SKM-1 (cell line): ENCODE results near the gene ATF5.

Experiments
- DNase-seq: peaks from one replicate; lab custom pipeline; 2025; ENCODE audit not compliant: unreplicated experiment; lab: John Stamatoyannopoulos, UW

ATF5 gene

GRCh38 chr19:49972841-49973240 lies 43.8 kb downstream of the ATF5 start:
- DNase-seq, result no peak

GRCh38 chr19:49973987-49974386 lies 45.0 kb downstream of the ATF5 start:
- no peak for DNase-seq

DNA sequence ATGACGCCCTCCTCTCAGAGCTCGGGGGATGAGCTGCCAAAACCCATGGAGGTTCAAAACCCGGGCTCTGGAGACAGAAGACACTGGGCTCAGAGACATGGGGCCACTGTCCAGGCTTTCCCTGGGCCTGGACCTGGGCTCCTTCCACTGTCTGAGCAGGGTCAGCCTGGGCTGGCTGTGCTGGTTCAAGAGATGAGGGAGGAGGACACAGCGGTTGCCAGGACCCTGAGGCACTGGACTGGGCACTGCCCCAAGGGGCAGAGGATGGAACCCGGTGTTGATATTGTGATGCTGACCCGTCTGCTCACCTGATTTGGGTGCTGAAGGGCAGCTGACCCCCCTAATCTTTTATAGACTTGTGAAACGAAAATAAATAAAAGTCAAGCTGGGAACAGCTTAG lies 46.0 kb downstream of the ATF5 start:
- DNase-seq, result no peak

DNA sequence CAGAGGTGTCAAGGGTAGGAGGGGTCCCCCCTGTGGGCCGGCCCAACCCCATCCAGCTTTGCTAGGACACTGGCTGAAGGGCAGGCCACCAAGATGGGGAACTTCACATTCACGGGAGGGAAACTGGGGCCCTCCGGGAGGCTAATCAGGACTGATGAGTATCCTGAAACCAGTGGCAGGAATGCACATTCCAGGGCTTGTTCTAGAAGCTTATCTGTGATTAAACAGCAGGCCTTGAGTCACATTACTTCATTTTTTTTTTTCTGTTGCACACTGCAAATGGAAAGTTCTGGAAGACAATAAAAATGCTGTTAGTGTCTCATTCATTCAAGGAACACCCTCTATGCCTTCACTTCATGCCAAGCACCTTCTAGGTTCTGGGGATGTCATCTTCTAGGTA lies 47.5 kb downstream of the ATF5 start:
- no peak for DNase-seq

DNA sequence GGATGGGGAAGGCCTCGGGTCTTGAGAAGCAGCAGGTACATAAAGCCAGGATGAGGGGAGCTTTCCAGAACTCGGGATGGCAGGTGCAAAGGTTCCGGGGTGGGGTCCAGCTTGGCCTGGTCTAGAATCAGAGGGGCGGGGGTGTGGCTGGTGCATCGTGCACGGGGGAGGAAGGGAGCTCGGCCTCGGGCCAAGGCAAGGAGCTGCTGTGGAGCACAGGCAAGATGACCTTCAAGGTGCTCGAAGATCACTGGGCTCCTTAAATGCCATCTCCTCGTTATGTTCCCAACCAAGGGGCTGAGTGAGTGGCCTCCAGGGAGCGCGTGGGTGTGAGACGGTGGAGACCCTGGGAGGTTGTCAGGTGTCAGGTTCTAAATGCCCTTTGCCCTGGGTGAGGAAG lies 48.1 kb downstream of the ATF5 start:
- no peak for DNase-seq

DNA sequence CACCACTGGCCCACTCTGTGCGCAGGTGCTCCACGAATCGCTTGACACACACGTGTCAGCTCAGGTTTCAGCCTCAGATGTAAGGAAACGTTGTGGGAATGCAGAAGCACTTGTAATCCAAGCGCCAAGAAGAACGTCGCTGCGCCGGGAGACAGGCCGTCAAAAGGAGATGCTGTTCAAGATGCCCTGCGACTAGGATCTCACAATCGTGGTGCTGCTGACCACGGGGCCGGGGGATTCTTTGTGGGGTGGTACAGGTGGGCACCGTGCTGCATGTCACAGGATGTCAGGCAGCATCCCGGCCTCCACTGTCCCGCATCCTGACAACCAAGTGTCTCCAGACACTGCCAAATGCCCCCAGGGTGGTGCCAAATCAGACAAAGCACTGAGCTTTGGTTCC lies 48.9 kb downstream of the ATF5 start:
- no peak for DNase-seq

GRCh38 chr19:49978324-49978723 lies 49.3 kb downstream of the ATF5 start:
- DNase-seq, result no peak

DNA sequence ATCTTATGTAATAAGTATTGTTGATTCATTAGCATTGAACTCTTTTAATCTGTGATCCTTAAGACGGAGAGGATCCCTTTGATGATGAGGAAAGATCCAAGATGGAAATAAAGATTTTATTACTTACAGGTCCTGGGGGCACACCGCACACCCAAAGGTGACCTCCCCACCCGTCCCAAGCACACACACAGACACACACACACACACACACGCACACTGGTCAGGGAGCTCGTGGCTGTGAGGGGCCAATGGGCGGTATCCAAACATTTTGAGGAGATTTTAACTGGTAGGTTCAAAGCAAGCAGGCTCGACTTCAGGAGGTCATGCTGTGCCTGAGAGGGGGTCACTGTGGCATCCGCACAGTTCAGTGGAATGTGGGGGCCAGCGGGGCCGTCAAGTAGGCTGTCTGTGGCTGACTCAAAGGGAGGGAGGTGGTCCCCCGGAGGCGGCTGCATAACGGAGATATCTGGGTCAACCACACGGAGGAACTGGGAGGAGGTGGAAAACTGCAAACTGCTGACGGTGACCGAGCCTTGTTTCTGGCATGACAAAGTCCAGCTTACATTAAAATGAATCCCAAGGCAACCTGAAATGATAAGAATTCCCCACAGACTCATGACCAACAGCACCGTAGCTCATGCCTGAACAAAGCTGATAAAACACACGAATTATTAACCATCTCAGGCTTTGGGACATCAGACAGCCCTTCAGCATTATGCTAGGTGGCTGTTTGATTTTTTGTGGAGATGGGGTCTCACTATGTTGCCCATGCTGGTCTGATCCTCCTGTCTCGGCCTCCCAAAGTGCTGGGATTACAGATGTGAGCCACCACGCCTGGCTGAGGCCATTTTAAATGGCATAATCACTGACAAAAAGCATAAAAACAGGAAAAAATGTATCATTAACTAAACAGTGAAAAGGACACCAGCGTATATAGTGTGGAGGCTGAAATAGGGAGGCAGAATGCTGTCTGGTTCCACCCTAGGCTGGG lies 52.9 kb downstream of the ATF5 start:
- DNase-seq, result no peak
